Thyroid gland (tissue), 4 donors: ENCODE data around the gene SYNPO.

Source experiments
- POLR2A ChIP-seq, 2 donors: fragments of 450-650 bp; IDR thresholded peaks; one replicate each; pipeline ENCODE4 v1.6.1; 2017; ENCODE audit warnings: antibody characterized with exemption in 2 of 2, mild to moderate bottlenecking in 2 of 2, moderate library complexity in 1 of 2
- TF ChIP-seq, protein P1 (sequence below), 6 experiments: fragments of 200-600 bp in 3 of 6; fragments of 450-650 bp in 3 of 6; sonication (generic) in 3 of 6; IDR thresholded peaks; one replicate each; pipeline ENCODE4 v1.5.1; 2016 to 2019; ENCODE audit warnings: antibody characterized with exemption in 6 of 6, mild to moderate bottlenecking in 2 of 6, inconsistent platforms in 1 of 6, moderate library complexity in 1 of 6

- TF ChIP-seq, protein P1, sequence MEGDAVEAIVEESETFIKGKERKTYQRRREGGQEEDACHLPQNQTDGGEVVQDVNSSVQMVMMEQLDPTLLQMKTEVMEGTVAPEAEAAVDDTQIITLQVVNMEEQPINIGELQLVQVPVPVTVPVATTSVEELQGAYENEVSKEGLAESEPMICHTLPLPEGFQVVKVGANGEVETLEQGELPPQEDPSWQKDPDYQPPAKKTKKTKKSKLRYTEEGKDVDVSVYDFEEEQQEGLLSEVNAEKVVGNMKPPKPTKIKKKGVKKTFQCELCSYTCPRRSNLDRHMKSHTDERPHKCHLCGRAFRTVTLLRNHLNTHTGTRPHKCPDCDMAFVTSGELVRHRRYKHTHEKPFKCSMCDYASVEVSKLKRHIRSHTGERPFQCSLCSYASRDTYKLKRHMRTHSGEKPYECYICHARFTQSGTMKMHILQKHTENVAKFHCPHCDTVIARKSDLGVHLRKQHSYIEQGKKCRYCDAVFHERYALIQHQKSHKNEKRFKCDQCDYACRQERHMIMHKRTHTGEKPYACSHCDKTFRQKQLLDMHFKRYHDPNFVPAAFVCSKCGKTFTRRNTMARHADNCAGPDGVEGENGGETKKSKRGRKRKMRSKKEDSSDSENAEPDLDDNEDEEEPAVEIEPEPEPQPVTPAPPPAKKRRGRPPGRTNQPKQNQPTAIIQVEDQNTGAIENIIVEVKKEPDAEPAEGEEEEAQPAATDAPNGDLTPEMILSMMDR (IDR thresholded peaks at IDR 0.05) = no peak
- no peak for TF ChIP-seq POLR2A (IDR thresholded peaks at IDR 0.05)
These were observed 31.2 kb downstream of the SYNPO start for GRCh38 chr5:150671509-150672236.
